ENCODE data around the gene IFI27L1. TPM values are rescaled to one million over a fixed set of nuclear protein-coding genes. Genes with fewer than 3 reads are reported as not detected.

Gene IFI27L1
- total and polyA plus RNA-seq, 2 donors = 16.7 to 26.4 TPM

DNA sequence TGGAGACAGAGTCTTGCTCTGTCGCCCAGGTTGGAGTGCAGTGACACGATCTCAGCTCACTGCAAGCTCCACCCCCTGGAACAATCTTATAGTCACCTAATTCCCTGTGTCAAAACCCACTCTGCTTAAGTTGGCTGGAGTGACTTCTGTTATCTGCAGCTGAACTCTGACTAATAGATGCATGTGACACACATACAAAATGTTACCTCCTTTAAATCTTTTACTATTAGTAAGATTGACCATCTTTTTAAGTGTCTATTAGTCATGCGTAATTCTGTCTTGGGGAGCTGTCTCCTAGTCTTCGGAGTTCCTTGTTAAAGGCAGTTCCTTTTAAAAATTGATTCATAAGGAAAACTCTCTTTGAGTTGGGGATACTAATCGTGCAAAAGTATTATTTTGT lies 7.4 kb downstream of the IFI27L1 start:
- Histone ChIP-seq H3K9me3 (ENCODE audit: control insufficient read depth in 2 of 2, insufficient read depth in 1 of 2, low read length in 1 of 2) (no peaks in the 10 kb centered on the region), H3K4me1 (ENCODE audit: control insufficient read depth in 2 of 2, insufficient read depth in 2 of 2, low read length in 2 of 2) (no peaks in the 10 kb centered on the region), H3K4me3 (ENCODE audit: low read length in 2 of 2) (no peak overlapping the region), H3K36me3 (ENCODE audit: control insufficient read depth in 2 of 2, insufficient read depth in 2 of 2, low read length in 1 of 2) (no peaks in the 10 kb centered on the region), H3K27me3 (ENCODE audit: control insufficient read depth in 2 of 2, insufficient read depth in 1 of 2, low read length in 1 of 2) (no peaks in the 10 kb centered on the region), H3K27ac (ENCODE audit: low read depth in 1 of 2, low read length in 1 of 2) (no peak overlapping the region)
- 97% methylated on average over 5 of the region's 5 CpGs for WGBS
- DNase-seq (ENCODE audit: low read depth in 6 of 9, low spot score in 9 of 9) = no peak

DNA sequence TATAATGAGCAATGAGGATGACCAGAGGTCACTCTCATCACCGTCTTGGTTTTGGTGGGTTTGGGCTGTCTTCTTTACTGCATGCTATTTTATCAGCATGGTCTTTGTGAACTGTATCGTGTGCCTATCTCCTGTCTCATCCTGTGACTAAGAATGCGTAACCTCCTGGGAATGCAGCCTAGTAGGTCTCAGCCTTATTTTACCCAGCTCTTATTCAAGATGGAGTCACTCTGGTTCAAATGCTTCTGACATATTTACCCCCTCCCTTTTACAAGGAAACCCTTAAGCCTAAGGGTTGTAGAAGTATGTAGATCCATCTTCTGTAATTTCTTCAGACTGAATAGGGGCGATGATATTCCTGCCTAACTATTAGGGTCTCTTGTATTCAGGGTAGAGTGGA lies 8.4 kb downstream of the IFI27L1 start:
- Histone ChIP-seq H3K4me1 (ENCODE audit: control insufficient read depth in 2 of 2, insufficient read depth in 2 of 2, low read length in 2 of 2) (no peaks in the 10 kb centered on the region), H3K9me3 (ENCODE audit: control insufficient read depth in 2 of 2, insufficient read depth in 1 of 2, low read length in 1 of 2) (no peaks in the 10 kb centered on the region), H3K27me3 (ENCODE audit: control insufficient read depth in 2 of 2, insufficient read depth in 1 of 2, low read length in 1 of 2) (no peaks in the 10 kb centered on the region), H3K36me3 (ENCODE audit: control insufficient read depth in 2 of 2, insufficient read depth in 2 of 2, low read length in 1 of 2) (no peaks in the 10 kb centered on the region), H3K27ac (ENCODE audit: low read depth in 1 of 2, low read length in 1 of 2) (no peak overlapping the region), H3K4me3 (ENCODE audit: low read length in 2 of 2) (no peak overlapping the region)
- 98% methylated on average over 4 of the region's 4 CpGs for WGBS
- no peak for DNase-seq (ENCODE audit: low read depth in 6 of 9, low spot score in 9 of 9)

DNA sequence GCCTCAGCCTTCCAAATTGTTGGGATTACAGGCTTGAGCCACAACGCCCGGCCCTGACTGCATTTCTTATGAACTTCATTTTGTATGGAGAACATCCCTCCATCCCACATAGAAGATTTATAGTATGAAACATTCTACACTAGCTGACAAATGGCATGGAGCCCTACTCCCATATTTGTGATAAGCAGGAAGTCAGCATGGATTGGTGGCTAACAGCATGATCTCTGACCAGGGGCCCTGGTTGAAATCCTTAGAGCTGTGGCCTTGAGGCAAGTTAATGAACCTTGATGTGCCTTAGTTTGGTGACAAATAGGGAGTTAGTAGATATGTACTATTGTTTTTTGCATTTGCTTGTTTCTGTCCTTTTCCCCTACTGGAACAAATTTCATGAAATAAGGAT lies 12.3 kb downstream of the IFI27L1 start:
- DNase-seq (ENCODE audit: low read depth in 6 of 9, low spot score in 9 of 9) = no peak
- Histone ChIP-seq H3K27ac (ENCODE audit: low read depth in 1 of 2, low read length in 1 of 2) (no peak overlapping the region), H3K9me3 (ENCODE audit: control insufficient read depth in 2 of 2, insufficient read depth in 1 of 2, low read length in 1 of 2) (no peaks in the 10 kb centered on the region), H3K27me3 (ENCODE audit: control insufficient read depth in 2 of 2, insufficient read depth in 1 of 2, low read length in 1 of 2) (no peaks in the 10 kb centered on the region), H3K4me3 (ENCODE audit: low read length in 2 of 2) (no peak overlapping the region), H3K4me1 (ENCODE audit: control insufficient read depth in 2 of 2, insufficient read depth in 2 of 2, low read length in 2 of 2) (no peaks in the 10 kb centered on the region), H3K36me3 (ENCODE audit: control insufficient read depth in 2 of 2, insufficient read depth in 2 of 2, low read length in 1 of 2) (peaks cover 0 to 3% of the 10 kb centered on the region in 2 donors)
- 97% methylated on average over 2 of the region's 2 CpGs for WGBS

DNA sequence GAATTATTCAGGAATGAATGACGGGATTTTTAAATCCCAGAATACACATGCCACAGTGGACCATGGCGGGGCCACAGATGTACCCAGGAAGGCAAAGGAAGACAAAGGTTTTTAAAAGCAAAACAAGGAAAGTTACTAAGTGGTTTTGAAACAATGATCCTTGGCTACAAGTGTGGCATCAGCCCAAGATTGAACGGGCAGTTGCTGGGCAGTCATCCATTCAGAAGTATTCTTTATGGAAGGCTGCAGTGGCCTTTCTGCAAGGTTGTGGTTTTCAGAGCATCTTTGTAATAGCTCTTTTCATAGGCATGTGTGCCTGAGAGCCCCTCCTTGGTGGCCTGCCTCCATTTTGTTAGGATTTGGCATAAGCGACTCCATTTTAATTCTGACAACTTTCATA lies 16.0 kb downstream of the IFI27L1 start:
- WGBS = 96% methylated on average over 4 of the region's 4 CpGs
- H3K4me3 ChIP-seq (ENCODE audit: low read length in 2 of 2) = no peak overlapping the region

DNA sequence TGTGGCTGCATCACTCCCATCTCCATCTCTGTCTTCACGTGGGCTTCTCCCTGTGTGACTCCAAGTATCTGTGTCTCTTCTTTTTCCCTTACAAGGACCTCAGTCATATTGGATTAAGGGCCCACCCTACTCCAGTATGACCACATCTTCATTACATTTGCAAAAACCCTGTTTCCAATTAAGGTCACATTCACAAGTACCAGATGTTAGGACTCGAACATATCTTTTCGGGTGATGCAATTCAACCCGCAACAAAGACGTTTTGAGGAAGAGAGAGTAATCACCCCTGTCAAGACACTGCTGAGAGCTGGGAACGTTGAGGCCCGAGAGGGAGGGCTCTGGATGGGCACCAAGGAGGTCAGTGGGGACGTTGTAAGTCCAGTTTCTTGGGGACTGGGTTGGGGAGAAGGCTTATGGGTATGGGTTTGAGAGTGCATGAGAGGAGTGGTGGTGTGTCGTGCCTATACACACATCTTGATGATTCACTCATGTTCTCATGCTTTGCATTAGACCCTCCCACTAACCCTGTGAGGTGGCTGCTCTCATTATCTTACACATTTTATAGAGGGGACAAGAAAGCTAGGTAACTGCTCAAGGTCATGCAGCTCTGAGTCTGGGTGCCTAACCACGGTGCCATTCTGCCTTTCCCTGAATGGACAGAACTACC lies 17.3 kb downstream of the IFI27L1 start:
- H3K27me3 ChIP-seq (ENCODE audit: control insufficient read depth in 2 of 2, insufficient read depth in 1 of 2, low read length in 1 of 2) = no peaks in the 10 kb centered on the region
- peaks cover 0 to 3% of the 10 kb centered on the region in 2 donors for H3K36me3 ChIP-seq (ENCODE audit: control insufficient read depth in 2 of 2, insufficient read depth in 2 of 2, low read length in 1 of 2)
- no peak overlapping the region for H3K4me3 ChIP-seq (ENCODE audit: low read length in 2 of 2)
- 74% methylated on average over 10 of the region's 10 CpGs for WGBS
- no peaks in the 10 kb centered on the region for H3K9me3 ChIP-seq (ENCODE audit: control insufficient read depth in 2 of 2, insufficient read depth in 1 of 2, low read length in 1 of 2)
- DNase-seq (ENCODE audit: low read depth in 6 of 9, low spot score in 9 of 9) = no peak
- no peak overlapping the region for H3K27ac ChIP-seq (ENCODE audit: low read depth in 1 of 2, low read length in 1 of 2)
- no peaks in the 10 kb centered on the region for H3K4me1 ChIP-seq (ENCODE audit: control insufficient read depth in 2 of 2, insufficient read depth in 2 of 2, low read length in 2 of 2)

More for the DNA sequence above, 16.0 kb downstream of the IFI27L1 start:
- Histone ChIP-seq H3K36me3 (ENCODE audit: control insufficient read depth in 2 of 2, insufficient read depth in 2 of 2, low read length in 1 of 2) (peaks cover 0 to 3% of the 10 kb centered on the region in 2 donors), H3K27ac (ENCODE audit: low read depth in 1 of 2, low read length in 1 of 2) (no peak overlapping the region), H3K4me1 (ENCODE audit: control insufficient read depth in 2 of 2, insufficient read depth in 2 of 2, low read length in 2 of 2) (no peaks in the 10 kb centered on the region), H3K27me3 (ENCODE audit: control insufficient read depth in 2 of 2, insufficient read depth in 1 of 2, low read length in 1 of 2) (no peaks in the 10 kb centered on the region), H3K9me3 (ENCODE audit: control insufficient read depth in 2 of 2, insufficient read depth in 1 of 2, low read length in 1 of 2) (no peaks in the 10 kb centered on the region)
- DNase-seq (ENCODE audit: low read depth in 6 of 9, low spot score in 9 of 9) = no peak

DNA sequence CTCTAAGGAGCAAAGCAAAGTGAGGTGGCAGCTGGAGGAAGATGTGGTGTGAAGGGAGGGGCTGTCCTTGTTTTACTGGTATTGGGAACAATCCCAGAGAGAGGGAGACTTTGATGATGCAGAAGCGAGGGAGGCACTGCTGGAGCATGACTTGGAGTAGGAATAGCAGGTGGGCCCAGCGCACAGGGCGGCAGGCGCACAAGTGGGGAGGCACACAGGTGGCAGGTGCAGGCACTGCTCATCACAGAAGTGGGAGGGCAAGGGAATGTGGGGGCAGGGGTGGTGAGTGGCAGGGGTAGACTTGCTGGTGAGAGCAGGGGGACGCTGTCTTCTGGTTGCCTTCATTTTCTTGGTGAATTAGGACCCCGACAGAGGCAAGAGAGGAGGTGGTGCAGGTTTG lies 17.9 kb downstream of the IFI27L1 start:
- Histone ChIP-seq H3K36me3 (ENCODE audit: control insufficient read depth in 2 of 2, insufficient read depth in 2 of 2, low read length in 1 of 2) (peaks cover 0 to 3% of the 10 kb centered on the region in 2 donors), H3K9me3 (ENCODE audit: control insufficient read depth in 2 of 2, insufficient read depth in 1 of 2, low read length in 1 of 2) (no peaks in the 10 kb centered on the region), H3K27me3 (ENCODE audit: control insufficient read depth in 2 of 2, insufficient read depth in 1 of 2, low read length in 1 of 2) (no peaks in the 10 kb centered on the region), H3K27ac (ENCODE audit: low read depth in 1 of 2, low read length in 1 of 2) (no peak overlapping the region), H3K4me1 (ENCODE audit: control insufficient read depth in 2 of 2, insufficient read depth in 2 of 2, low read length in 2 of 2) (no peaks in the 10 kb centered on the region), H3K4me3 (ENCODE audit: low read length in 2 of 2) (no peak overlapping the region)
- no peak for DNase-seq (ENCODE audit: low read depth in 6 of 9, low spot score in 9 of 9)
- WGBS = 65% methylated on average over 6 of the region's 6 CpGs

DNA sequence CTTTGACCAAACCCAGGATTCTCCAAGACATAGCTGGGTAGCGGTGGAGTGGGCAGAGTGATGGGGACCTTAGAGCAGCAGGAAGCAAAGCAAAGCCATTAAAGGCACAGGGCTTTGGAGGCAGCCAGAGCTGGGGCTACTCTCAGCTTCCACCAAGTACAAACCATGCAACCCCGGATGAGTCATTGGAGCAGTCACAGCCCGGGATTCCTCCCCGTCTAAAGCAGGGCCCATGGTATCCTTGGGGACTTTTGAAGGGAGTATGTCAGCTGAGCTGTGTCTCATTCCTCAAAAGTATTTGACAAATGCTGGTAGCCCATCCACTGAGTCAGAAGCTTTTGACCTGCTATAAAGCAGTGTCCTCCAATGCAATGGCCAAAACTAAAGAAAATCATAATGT lies 19.7 kb downstream of the IFI27L1 start:
- H3K9me3 ChIP-seq (ENCODE audit: control insufficient read depth in 2 of 2, insufficient read depth in 1 of 2, low read length in 1 of 2) = no peaks in the 10 kb centered on the region
- peaks cover 0 to 3% of the 10 kb centered on the region in 2 donors for H3K36me3 ChIP-seq (ENCODE audit: control insufficient read depth in 2 of 2, insufficient read depth in 2 of 2, low read length in 1 of 2)
- no peak overlapping the region for H3K4me3 ChIP-seq (ENCODE audit: low read length in 2 of 2)
- no peak for DNase-seq (ENCODE audit: low read depth in 6 of 9, low spot score in 9 of 9)
- WGBS = 96% methylated on average over 4 of the region's 4 CpGs
- H3K4me1 ChIP-seq (ENCODE audit: control insufficient read depth in 2 of 2, insufficient read depth in 2 of 2, low read length in 2 of 2) = no peaks in the 10 kb centered on the region
- no peak overlapping the region for H3K27ac ChIP-seq (ENCODE audit: low read depth in 1 of 2, low read length in 1 of 2)
- H3K27me3 ChIP-seq (ENCODE audit: control insufficient read depth in 2 of 2, insufficient read depth in 1 of 2, low read length in 1 of 2) = no peaks in the 10 kb centered on the region

GRCh38 chr14:94101748-94102147 lies 20.6 kb downstream of the IFI27L1 start:
- Histone ChIP-seq H3K9me3 (ENCODE audit: control insufficient read depth in 2 of 2, insufficient read depth in 1 of 2, low read length in 1 of 2) (no peaks in the 10 kb centered on the region), H3K27ac (ENCODE audit: low read depth in 1 of 2, low read length in 1 of 2) (no peak overlapping the region), H3K27me3 (ENCODE audit: control insufficient read depth in 2 of 2, insufficient read depth in 1 of 2, low read length in 1 of 2) (no peaks in the 10 kb centered on the region), H3K4me3 (ENCODE audit: low read length in 2 of 2) (no peak overlapping the region), H3K4me1 (ENCODE audit: control insufficient read depth in 2 of 2, insufficient read depth in 2 of 2, low read length in 2 of 2) (no peaks in the 10 kb centered on the region), H3K36me3 (ENCODE audit: control insufficient read depth in 2 of 2, insufficient read depth in 2 of 2, low read length in 1 of 2) (peaks cover 0 to 3% of the 10 kb centered on the region in 2 donors)
- WGBS = 99% methylated on average over 10 of the region's 10 CpGs
- DNase-seq (ENCODE audit: low read depth in 6 of 9, low spot score in 9 of 9) = no peak

DNA sequence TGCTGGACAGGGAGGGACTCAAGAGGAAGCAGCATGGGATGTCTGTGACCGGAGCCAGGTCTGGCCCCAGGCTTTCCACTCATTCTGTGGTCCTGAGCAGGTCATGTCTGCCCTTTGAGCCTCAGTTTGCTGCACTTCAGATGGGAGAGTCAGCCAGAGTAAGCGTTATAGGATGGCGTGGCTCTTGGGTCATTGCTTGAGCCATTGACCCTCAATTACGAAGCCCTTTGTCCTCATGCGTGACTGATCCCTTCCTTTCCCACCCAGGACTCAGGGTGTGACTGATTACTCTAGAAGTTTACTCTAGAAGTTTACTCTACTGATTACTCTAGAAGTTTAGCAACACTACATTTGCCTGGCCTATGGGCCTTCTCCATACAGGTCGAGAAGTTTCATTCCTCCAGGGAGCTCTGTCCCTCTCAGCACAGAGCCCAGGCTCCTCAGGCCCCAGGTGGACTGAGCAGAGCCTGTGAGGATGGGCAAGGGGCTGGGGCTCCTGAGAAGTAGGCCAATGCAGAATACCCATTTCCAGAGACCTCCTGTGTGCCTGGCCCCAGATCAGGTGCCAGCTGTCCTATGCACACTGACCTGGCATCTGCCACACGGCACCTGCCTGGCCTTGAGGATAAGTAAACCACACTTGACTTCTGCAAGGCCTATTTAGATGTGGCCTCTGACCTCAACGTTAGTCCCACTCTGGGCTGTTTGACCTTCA lies 21.8 kb downstream of the IFI27L1 start:
- no peak for DNase-seq (ENCODE audit: low read depth in 6 of 9, low spot score in 9 of 9)
- H3K4me3 ChIP-seq (ENCODE audit: low read length in 2 of 2) = no peak overlapping the region
- no peaks in the 10 kb centered on the region for H3K9me3 ChIP-seq (ENCODE audit: control insufficient read depth in 2 of 2, insufficient read depth in 1 of 2, low read length in 1 of 2)
- peaks cover 0 to 3% of the 10 kb centered on the region in 2 donors for H3K36me3 ChIP-seq (ENCODE audit: control insufficient read depth in 2 of 2, insufficient read depth in 2 of 2, low read length in 1 of 2)
- H3K27me3 ChIP-seq (ENCODE audit: control insufficient read depth in 2 of 2, insufficient read depth in 1 of 2, low read length in 1 of 2) = no peaks in the 10 kb centered on the region
- 97% methylated on average over 8 of the region's 8 CpGs for WGBS
- H3K27ac ChIP-seq (ENCODE audit: low read depth in 1 of 2, low read length in 1 of 2) = no peak overlapping the region
- no peaks in the 10 kb centered on the region for H3K4me1 ChIP-seq (ENCODE audit: control insufficient read depth in 2 of 2, insufficient read depth in 2 of 2, low read length in 2 of 2)

Data from thymus (tissue), 11 donors.